ENCODE results near the gene MRNIP. TPM values are rescaled to one million over a fixed set of nuclear protein-coding genes. Genes with fewer than 3 reads are reported as not detected.

The MRNIP gene
- total and polyA plus RNA-seq, 2 of the 8 experiments (the other 6 are each of a cell fraction or from before 2014, with no cell fraction given): 29.6 TPM

- Histone ChIP-seq H2BK5ac (ENCODE audit: low read depth, low read length) (peak overlapping the region; percentile 46; the same call in 1 of the 2 replicates), H3K18ac (ENCODE audit: extremely low read depth, low read length) (0 out of 2 replicates have a peak overlapping the region, but pooled peaks have one; percentile 14), H3K9me3 (ENCODE audit: insufficient read depth in 2 of 2, low read depth in 1 of 2, low read length in 1 of 2) (no peaks in the 10 kb centered on the region), H3K79me2 (ENCODE audit: control insufficient read depth in 1 of 2, insufficient read depth in 2 of 2, low read length in 2 of 2) (no peaks in the 10 kb centered on the region), H3K4me1 (replicated peaks in 1 of 4; ENCODE audit: control insufficient read depth in 3 of 4, insufficient read depth in 4 of 4, low read length in 3 of 4) (peaks cover 0 to 13% (median 9%) of the 10 kb centered on the region in 4 experiments; a peak in 5 of 7 replicates), H4K5ac (ENCODE audit: insufficient read length, low read depth, low read length) (peak overlapping the region; percentile 10), H3K4me2 (ENCODE audit: insufficient read depth in 1 of 2, low read depth in 2 of 2, low read length in 2 of 2) (peak overlapping the region; percentile 60 to 91), H3K4me3 (ENCODE audit: extremely low read depth in 1 of 4, insufficient read depth in 2 of 4, low read depth in 3 of 4, low read length in 4 of 4) (peak overlapping the region; percentile 61 to 88 (median 64)), H3K23ac (ENCODE audit: insufficient read length) (no peak overlapping the region), H4K91ac (replicated peaks; ENCODE audit: insufficient read length, low read length) (peak overlapping the region; percentile 72), H3K23me2 (ENCODE audit: low read depth, low read length) (peaks cover 7% of the 10 kb centered on the region), H2BK15ac (ENCODE audit: low read length) (peak overlapping the region; percentile 89; the same call in 1 of the 2 replicates), H3K9ac (replicated peaks in 1 of 4; ENCODE audit: extremely low read depth in 1 of 4, low read depth in 3 of 4, low read length in 3 of 4) (peak overlapping the region in 3 of 4 experiments; percentile 38 to 66 (median 54); a peak in 5 of 7 replicates), H2BK12ac (ENCODE audit: low read depth, low read length) (peak overlapping the region; percentile 45; the same call in 1 of the 2 replicates), H3K27me3 (replicated peaks in 1 of 4; ENCODE audit: control insufficient read depth in 3 of 4, extremely low read depth in 1 of 4, insufficient read depth in 3 of 4, low read length in 3 of 4) (peaks cover 0 to 2% (median 0%) of the 10 kb centered on the region in 4 experiments; a peak in 1 of 7 replicates), H3K36me3 (ENCODE audit: control insufficient read depth in 2 of 4, insufficient read depth in 4 of 4, low read length in 3 of 4) (peaks cover 12 to 28% (median 26%) of the 10 kb centered on the region in 4 experiments), H2BK20ac (ENCODE audit: low read length) (no peak overlapping the region), H3K4ac (replicated peaks; ENCODE audit: insufficient read length, low read depth, low read length) (no peak overlapping the region), H3K27ac (ENCODE audit: low read depth, low read length) (no peak overlapping the region), H3K79me1 (ENCODE audit: low read depth, low read length) (no peaks in the 10 kb centered on the region), H3K14ac (ENCODE audit: insufficient read length) (no peak overlapping the region), H4K8ac (ENCODE audit: extremely low read depth, insufficient read depth, low read length) (peak overlapping the region; percentile 57; the same call in 1 of the 2 replicates), H2AFZ (ENCODE audit: low read length) (peak overlapping the region; percentile 28; the same call in 1 of the 2 replicates), H2AK5ac (ENCODE audit: low read depth, low read length) (peak overlapping the region; percentile 28; the same call in 1 of the 2 replicates), H4K20me1 (replicated peaks in 1 of 2; ENCODE audit: control insufficient read depth in 1 of 2, insufficient read depth in 2 of 2, low read length in 2 of 2) (peaks cover 4 to 13% of the 10 kb centered on the region in 2 experiments), H2BK120ac (replicated peaks; ENCODE audit: low read depth, low read length) (no peak overlapping the region), H3K56ac (replicated peaks; ENCODE audit: insufficient read length, low read depth, low read length) (peak overlapping the region; percentile 63)
- DNase-seq (ENCODE audit: low read depth in 1 of 2, low spot score in 2 of 2): peak in 1 of 2 experiments; percentile 72
- CTCF ChIA-PET (ENCODE audit: partially characterized antibody): interaction anchor here (1.0 to 3.3 kb wide), 7 partner anchors 10 to 128 kb away, joined by 3 to 23 read pairs (median 5); no protein-coding TSS in a partner anchor
- WGBS, 2 experiments (ENCODE audit: extremely low coverage in 1 of 2, insufficient coverage in 1 of 2, insufficient read length in 1 of 2, insufficient replicate concordance in 2 of 2, low coverage in 1 of 2, low lambda C conversion rate in 2 of 2, missing lambda C conversion rate in 1 of 2): 20% methylated on average over 15 of the region's 53 CpGs; no CpG with 5 or more reads in 1 of the 2 experiments
- TF ChIP-seq RBBP5 (IDR thresholded peaks at IDR 0.05; ENCODE audit: borderline replicate concordance, low read depth, low read length) (no peak; the same call in 1 of the 2 replicates), MAX (IDR thresholded peaks at IDR 0.05) (0 out of 2 replicates have a peak, but pooled peaks have one; percentile 8), ASH2L (IDR thresholded peaks at IDR 0.05; ENCODE audit: low read length) (peak; percentile 51)
- POLR2A ChIA-PET (ENCODE audit: partially characterized antibody): interaction anchor here (1.2 to 16.9 kb wide), 7 partner anchors 10 to 40 kb away, joined by 3 to 207 read pairs (median 5); partner anchors contain the start of genes MGAT4B and SQSTM1
- no peak for FAIRE-seq
Observed at GRCh38 chr5:179795049-179795862, 63.4 kb downstream of the MRNIP start.

Data from H1 (cell line).